ENCODE measurements around the gene LRRIQ3.
"Not testable (repeated sequence)": the region's sequence is repeated elsewhere in the genome, so short reads cannot be mapped to it uniquely, and the experiment has no call there.

DNA sequence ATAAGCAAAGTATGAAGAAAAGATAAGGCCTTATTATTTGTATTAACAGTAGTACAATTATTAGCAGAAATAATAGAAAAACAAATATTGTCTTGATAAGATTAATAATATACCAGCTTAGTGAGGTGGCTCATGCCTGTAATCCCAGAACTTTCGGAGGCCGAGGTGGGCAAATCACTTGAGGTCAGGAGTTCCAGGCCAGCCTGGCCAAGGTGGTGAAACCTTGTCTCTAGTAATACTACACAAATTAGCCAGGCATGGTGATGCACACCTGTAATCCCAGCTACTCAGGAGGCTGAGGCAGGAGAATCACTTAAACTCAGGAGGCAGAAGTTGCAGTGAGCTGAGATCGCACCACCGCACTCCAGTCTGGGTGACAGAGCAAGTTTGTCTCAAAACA, 80.6 kb downstream of the LRRIQ3 start:
- TF ChIP-seq GABPA (IDR thresholded peaks at IDR 0.05 in 1 of 2, conservative IDR thresholded peaks at IDR 0.05 in 1 of 2); EGR1 (IDR thresholded peaks at IDR 0.05; ENCODE audit: low read depth in 2 of 2); JUND (IDR thresholded peaks at IDR 0.05); NR2F2 (IDR thresholded peaks at IDR 0.05): not testable (repeated sequence)
- TF ChIP-seq, protein P1, sequence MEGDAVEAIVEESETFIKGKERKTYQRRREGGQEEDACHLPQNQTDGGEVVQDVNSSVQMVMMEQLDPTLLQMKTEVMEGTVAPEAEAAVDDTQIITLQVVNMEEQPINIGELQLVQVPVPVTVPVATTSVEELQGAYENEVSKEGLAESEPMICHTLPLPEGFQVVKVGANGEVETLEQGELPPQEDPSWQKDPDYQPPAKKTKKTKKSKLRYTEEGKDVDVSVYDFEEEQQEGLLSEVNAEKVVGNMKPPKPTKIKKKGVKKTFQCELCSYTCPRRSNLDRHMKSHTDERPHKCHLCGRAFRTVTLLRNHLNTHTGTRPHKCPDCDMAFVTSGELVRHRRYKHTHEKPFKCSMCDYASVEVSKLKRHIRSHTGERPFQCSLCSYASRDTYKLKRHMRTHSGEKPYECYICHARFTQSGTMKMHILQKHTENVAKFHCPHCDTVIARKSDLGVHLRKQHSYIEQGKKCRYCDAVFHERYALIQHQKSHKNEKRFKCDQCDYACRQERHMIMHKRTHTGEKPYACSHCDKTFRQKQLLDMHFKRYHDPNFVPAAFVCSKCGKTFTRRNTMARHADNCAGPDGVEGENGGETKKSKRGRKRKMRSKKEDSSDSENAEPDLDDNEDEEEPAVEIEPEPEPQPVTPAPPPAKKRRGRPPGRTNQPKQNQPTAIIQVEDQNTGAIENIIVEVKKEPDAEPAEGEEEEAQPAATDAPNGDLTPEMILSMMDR (IDR thresholded peaks at IDR 0.05; ENCODE audit: low read depth, low read length, missing input control): not testable (repeated sequence)
